ENCODE measurements around the gene CDON. TPM values are rescaled to one million over a fixed set of nuclear protein-coding genes. Genes with fewer than 3 reads are reported as not detected.

Gene CDON
- total and polyA plus RNA-seq, 2 donors (not counting 3 experiments of a cell fraction or from before 2014, with no cell fraction given): 1.6 to 3.8 TPM

- BruUV-seq (replicated peaks): no TSS peak
- Histone ChIP-seq H3K27ac (ENCODE audit: insufficient read depth, low read depth, low read length) (no peak overlapping the region), H3K4me2 (ENCODE audit: insufficient read depth, low read length) (no peak overlapping the region), H3K9ac (replicated peaks; ENCODE audit: extremely low read depth, insufficient read depth, low read length) (no peak overlapping the region), H3K9me3 (replicated peaks; ENCODE audit: control insufficient read depth, insufficient read depth, low read length) (no peaks in the 10 kb centered on the region), H2AFZ (ENCODE audit: low read depth, low read length) (no peak overlapping the region), H3K27me3 (ENCODE audit: control insufficient read depth in 2 of 2, insufficient read depth in 2 of 2, low read length in 2 of 2) (no peaks in the 10 kb centered on the region), H3K9me1 (replicated peaks; ENCODE audit: control insufficient read depth, extremely low read depth, insufficient read depth, low read length) (no peaks in the 10 kb centered on the region), H3K36me3 (ENCODE audit: control insufficient read depth in 2 of 2, extremely low read depth in 1 of 2, insufficient read depth in 2 of 2, low read length in 2 of 2) (no peaks in the 10 kb centered on the region), H4K20me1 (replicated peaks; ENCODE audit: control insufficient read depth, extremely low read depth, insufficient read depth, low read length) (no peaks in the 10 kb centered on the region), H3K4me1 (ENCODE audit: control insufficient read depth, extremely low read depth, insufficient read depth, low read length) (no peaks in the 10 kb centered on the region), H3K4me3 (replicated peaks in 1 of 3; ENCODE audit: insufficient read depth in 1 of 3, low read depth in 1 of 3, low read length in 3 of 3) (no peak overlapping the region), H3K79me2 (ENCODE audit: control insufficient read depth, insufficient read depth, low read length) (no peaks in the 10 kb centered on the region)
- intact Hi-C loops (cut with micrococcal nuclease): no loop called here
- dilution Hi-C loops (cut with MboI; ENCODE audit: extremely low pct_ligation_motif_present, low sequenced_read_pairs): no loop called here
- ChIA-PET CTCF (no interaction called here), POLR2A (no interaction called here)
- DNase-seq (ENCODE audit: low read depth, low spot score) (no peak), FAIRE-seq (no peak)
- TF ChIP-seq POLR2A (IDR thresholded peaks at IDR 0.05; ENCODE audit: low read depth, low read length): no peak
- TF ChIP-seq GATA2 (IDR thresholded peaks at IDR 0.05; ENCODE audit: insufficient read depth, insufficient read length, low read depth, low read length): no peak
- TF ChIP-seq, protein P1, sequence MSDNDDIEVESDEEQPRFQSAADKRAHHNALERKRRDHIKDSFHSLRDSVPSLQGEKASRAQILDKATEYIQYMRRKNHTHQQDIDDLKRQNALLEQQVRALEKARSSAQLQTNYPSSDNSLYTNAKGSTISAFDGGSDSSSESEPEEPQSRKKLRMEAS (IDR thresholded peaks at IDR 0.05; ENCODE audit: insufficient read depth, insufficient read length): no peak
- TF ChIP-seq, protein P2, sequence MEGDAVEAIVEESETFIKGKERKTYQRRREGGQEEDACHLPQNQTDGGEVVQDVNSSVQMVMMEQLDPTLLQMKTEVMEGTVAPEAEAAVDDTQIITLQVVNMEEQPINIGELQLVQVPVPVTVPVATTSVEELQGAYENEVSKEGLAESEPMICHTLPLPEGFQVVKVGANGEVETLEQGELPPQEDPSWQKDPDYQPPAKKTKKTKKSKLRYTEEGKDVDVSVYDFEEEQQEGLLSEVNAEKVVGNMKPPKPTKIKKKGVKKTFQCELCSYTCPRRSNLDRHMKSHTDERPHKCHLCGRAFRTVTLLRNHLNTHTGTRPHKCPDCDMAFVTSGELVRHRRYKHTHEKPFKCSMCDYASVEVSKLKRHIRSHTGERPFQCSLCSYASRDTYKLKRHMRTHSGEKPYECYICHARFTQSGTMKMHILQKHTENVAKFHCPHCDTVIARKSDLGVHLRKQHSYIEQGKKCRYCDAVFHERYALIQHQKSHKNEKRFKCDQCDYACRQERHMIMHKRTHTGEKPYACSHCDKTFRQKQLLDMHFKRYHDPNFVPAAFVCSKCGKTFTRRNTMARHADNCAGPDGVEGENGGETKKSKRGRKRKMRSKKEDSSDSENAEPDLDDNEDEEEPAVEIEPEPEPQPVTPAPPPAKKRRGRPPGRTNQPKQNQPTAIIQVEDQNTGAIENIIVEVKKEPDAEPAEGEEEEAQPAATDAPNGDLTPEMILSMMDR (IDR thresholded peaks at IDR 0.05; ENCODE audit: extremely low read depth in 1 of 2, insufficient read depth in 1 of 2, low read depth in 1 of 2, low read length in 2 of 2): no peak
- no peak for TF ChIP-seq EZH2 (IDR thresholded peaks at IDR 0.05; ENCODE audit: borderline replicate concordance, low read depth, low read length, severe bottlenecking)
- no peak for TF ChIP-seq POLR2AphosphoS5 (IDR thresholded peaks at IDR 0.05; ENCODE audit: insufficient read depth, low read depth, low read length)
Observed at GRCh38 chr11:125954945-125955640, 107.6 kb downstream of the CDON start.
